SU-DHL-6 (cell line): ENCODE results near the gene TEX55.
"Not testable (repeated sequence)": the region's sequence is repeated elsewhere in the genome, so short reads cannot be mapped to it uniquely, and the experiment has no call there.

ENCODE experiments used
- H2AFZ ChIP-seq: fragments of 200-600 bp; sonication (generic); 2 replicates; pipeline ENCODE4 v1.6.1; 2014; ENCODE audit warnings: low read depth, mild to moderate bottlenecking, moderate library complexity, mixed read lengths, antibody characterized with exemption, low read length; ENCODE audit not compliant: severe bottlenecking
- H3F3A ChIP-seq: fragments of 200-600 bp; shearing (Covaris generic); 2 replicates; pipeline ENCODE4 v1.6.0; 2016; ENCODE audit warnings: antibody characterized with exemption, mild to moderate bottlenecking; ENCODE audit not compliant: insufficient read depth
- H3K27ac ChIP-seq: fragments of 200-600 bp; sonication (generic); 2 replicates; pipeline ENCODE4 v1.5.1; 2016; ENCODE audit warnings: low read depth, mild to moderate bottlenecking, low read length, moderate library complexity, mixed read lengths
- H3K27me3 ChIP-seq: fragments of 200-600 bp; sonication (generic), shearing (Covaris generic); 2 replicates; pipeline ENCODE4 v1.6.0; 2014; ENCODE audit warnings: mild to moderate bottlenecking, low read length
- H3K36me3 ChIP-seq: fragments of 200-600 bp; sonication (generic); 2 replicates; pipeline ENCODE4 v1.6.1; 2014; ENCODE audit warnings: mild to moderate bottlenecking, low read length, mixed read lengths
- H3K4me2 ChIP-seq: fragments of 300-600, 200-600 bp; shearing (Covaris generic), sonication (generic); 2 replicates; pipeline ENCODE4 v1.6.0; 2014; ENCODE audit warnings: low read length, low read depth, mild to moderate bottlenecking; ENCODE audit not compliant: poor library complexity, severe bottlenecking
- H3K4me3 ChIP-seq: fragments of 200-600 bp; sonication (generic); 2 replicates; pipeline ENCODE4 v1.5.1; 2014; ENCODE audit warnings: antibody characterized with exemption, low read length, mild to moderate bottlenecking, mixed read lengths; ENCODE audit not compliant: insufficient read depth, poor library complexity, severe bottlenecking
- H3K79me2 ChIP-seq: fragments of 200-600 bp; sonication (generic); 2 replicates; pipeline ENCODE4 v1.6.1; 2014; ENCODE audit warnings: mild to moderate bottlenecking, low read length, moderate library complexity; ENCODE audit not compliant: insufficient read depth
- H3K9ac ChIP-seq: fragments of 200-600 bp; sonication (generic); 2 replicates; pipeline ENCODE4 v1.7.0; 2014; ENCODE audit warnings: mild to moderate bottlenecking, low read length
- H3K9me2 ChIP-seq: fragments of 200-600 bp; sonication (generic); replicated peaks from 2 replicates; pipeline ENCODE4 v1.6.1; 2014; ENCODE audit warnings: low read length; ENCODE audit not compliant: insufficient read depth
- H3K9me3 ChIP-seq: fragments of 200-600 bp; sonication (generic); 2 replicates; pipeline ENCODE4 v1.6.1; 2014; ENCODE audit warnings: low read length, mixed read lengths; ENCODE audit not compliant: insufficient read depth
- H4K20me1 ChIP-seq: fragments of 200-600 bp; sonication (generic); 2 replicates; pipeline ENCODE4 v1.6.1; 2014; ENCODE audit warnings: low read depth, mild to moderate bottlenecking, antibody characterized with exemption, low read length, moderate library complexity, mixed read lengths
- EZH2phosphoT487 ChIP-seq: fragments of 200-600 bp; sonication (generic), shearing (Covaris generic); conservative IDR thresholded peaks from 2 replicates; pipeline ENCODE4 v1.6.1; 2018; ENCODE audit warnings: mild to moderate bottlenecking, antibody characterized with exemption, low read length, moderate library complexity, mixed read lengths
- TF ChIP-seq, protein P1 (sequence below): fragments of 200-600 bp; sonication (generic); IDR thresholded peaks from one replicate; pipeline ENCODE4 v1.5.1; 2017; ENCODE audit warnings: antibody characterized with exemption, mild to moderate bottlenecking, low read length, moderate library complexity; ENCODE audit not compliant: insufficient read depth, poor library complexity, severe bottlenecking

TEX55 gene

GRCh38 chr3:119161240-119161639 is 15.3 kb downstream of the TEX55 start:
- no peak overlapping the region for H3K4me3 ChIP-seq
- H2AFZ ChIP-seq = no peak overlapping the region
- H4K20me1 ChIP-seq = no peaks in the 10 kb centered on the region
- H3K36me3 ChIP-seq = no peaks in the 10 kb centered on the region
- H3K27me3 ChIP-seq = no peaks in the 10 kb centered on the region
- no peak overlapping the region for H3K9ac ChIP-seq
- TF ChIP-seq, protein P1, sequence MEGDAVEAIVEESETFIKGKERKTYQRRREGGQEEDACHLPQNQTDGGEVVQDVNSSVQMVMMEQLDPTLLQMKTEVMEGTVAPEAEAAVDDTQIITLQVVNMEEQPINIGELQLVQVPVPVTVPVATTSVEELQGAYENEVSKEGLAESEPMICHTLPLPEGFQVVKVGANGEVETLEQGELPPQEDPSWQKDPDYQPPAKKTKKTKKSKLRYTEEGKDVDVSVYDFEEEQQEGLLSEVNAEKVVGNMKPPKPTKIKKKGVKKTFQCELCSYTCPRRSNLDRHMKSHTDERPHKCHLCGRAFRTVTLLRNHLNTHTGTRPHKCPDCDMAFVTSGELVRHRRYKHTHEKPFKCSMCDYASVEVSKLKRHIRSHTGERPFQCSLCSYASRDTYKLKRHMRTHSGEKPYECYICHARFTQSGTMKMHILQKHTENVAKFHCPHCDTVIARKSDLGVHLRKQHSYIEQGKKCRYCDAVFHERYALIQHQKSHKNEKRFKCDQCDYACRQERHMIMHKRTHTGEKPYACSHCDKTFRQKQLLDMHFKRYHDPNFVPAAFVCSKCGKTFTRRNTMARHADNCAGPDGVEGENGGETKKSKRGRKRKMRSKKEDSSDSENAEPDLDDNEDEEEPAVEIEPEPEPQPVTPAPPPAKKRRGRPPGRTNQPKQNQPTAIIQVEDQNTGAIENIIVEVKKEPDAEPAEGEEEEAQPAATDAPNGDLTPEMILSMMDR = no peak
- no peak for TF ChIP-seq EZH2phosphoT487
- H3K27ac ChIP-seq = no peak overlapping the region
- no peaks in the 10 kb centered on the region for H3K79me2 ChIP-seq
- no peaks in the 10 kb centered on the region for H3F3A ChIP-seq
- H3K9me3 ChIP-seq = no peaks in the 10 kb centered on the region
- H3K4me2 ChIP-seq = no peak overlapping the region
- no peaks in the 10 kb centered on the region for H3K9me2 ChIP-seq

DNA sequence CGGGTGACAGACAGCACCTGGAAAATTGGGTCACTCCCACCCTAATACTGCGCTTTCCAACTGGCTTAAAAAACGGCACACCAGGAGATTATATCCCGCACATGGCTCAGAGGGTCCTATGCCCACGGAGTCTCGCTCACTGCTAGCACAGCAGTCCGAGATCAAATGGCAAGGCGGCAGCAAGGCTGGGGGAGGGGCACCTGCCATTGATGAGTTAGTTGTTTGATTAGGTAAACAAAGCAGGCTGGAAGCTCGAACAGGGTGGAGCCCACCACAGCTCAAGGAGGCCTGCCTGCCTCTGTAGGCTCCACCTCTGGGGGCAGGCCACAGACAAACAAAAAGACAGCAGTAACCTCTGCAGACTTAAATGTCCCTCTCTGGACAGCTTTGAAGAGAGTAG is 18.8 kb downstream of the TEX55 start:
- not testable (repeated sequence) for H3K4me2 ChIP-seq, H3F3A ChIP-seq, H3K27ac ChIP-seq, H3K79me2 ChIP-seq, H3K9ac ChIP-seq, H2AFZ ChIP-seq, H4K20me1 ChIP-seq, H3K4me3 ChIP-seq, H3K27me3 ChIP-seq, H3K36me3 ChIP-seq, H3K9me3 ChIP-seq, H3K9me2 ChIP-seq

- H3K36me3 ChIP-seq = no peaks in the 10 kb centered on the region
- no peak overlapping the region for H2AFZ ChIP-seq
- no peaks in the 10 kb centered on the region for H3K9me2 ChIP-seq
- no peaks in the 10 kb centered on the region for H3F3A ChIP-seq
- H4K20me1 ChIP-seq = no peaks in the 10 kb centered on the region
- no peaks in the 10 kb centered on the region for H3K79me2 ChIP-seq
- no peak overlapping the region for H3K4me2 ChIP-seq
- TF ChIP-seq, protein P1 = no peak
- TF ChIP-seq EZH2phosphoT487 = no peak
- no peak overlapping the region for H3K4me3 ChIP-seq
- H3K9ac ChIP-seq = no peak overlapping the region
- no peaks in the 10 kb centered on the region for H3K9me3 ChIP-seq
- no peaks in the 10 kb centered on the region for H3K27me3 ChIP-seq
- no peak overlapping the region for H3K27ac ChIP-seq
These were observed 24.9 kb downstream of the TEX55 start for GRCh38 chr3:119170821-119171220.

GRCh38 chr3:119173325-119173724 is 27.4 kb downstream of the TEX55 start, which contains the start of gene UPK1B:
TSS of gene UPK1B (plus strand) at chr3:119173598. CDS start at chr3:119186742, 13,144 bp downstream.
- no peaks in the 10 kb centered on the region for H3K27me3 ChIP-seq
- no peaks in the 10 kb centered on the region for H4K20me1 ChIP-seq
- no peaks in the 10 kb centered on the region for H3K36me3 ChIP-seq
- no peaks in the 10 kb centered on the region for H3F3A ChIP-seq
- H3K79me2 ChIP-seq = no peaks in the 10 kb centered on the region
- H3K4me3 ChIP-seq = no peak within 1 kb of the TSS
- H3K9me2 ChIP-seq = no peaks in the 10 kb centered on the region
- no peaks in the 10 kb centered on the region for H3K9me3 ChIP-seq
- H3K9ac ChIP-seq = no peak within 1 kb of the TSS
- no peak within 1 kb of the TSS for H2AFZ ChIP-seq
- H3K4me2 ChIP-seq = no peak within 1 kb of the TSS
- no peak within 1 kb of the TSS for H3K27ac ChIP-seq
- TF ChIP-seq, protein P1 = no peak
- no peak for TF ChIP-seq EZH2phosphoT487
